ENCODE data around the gene ANXA5.
"Not testable (repeated sequence)": the region's sequence is repeated elsewhere in the genome, so short reads cannot be mapped to it uniquely, and the experiment has no call there.

Gene ANXA5

DNA sequence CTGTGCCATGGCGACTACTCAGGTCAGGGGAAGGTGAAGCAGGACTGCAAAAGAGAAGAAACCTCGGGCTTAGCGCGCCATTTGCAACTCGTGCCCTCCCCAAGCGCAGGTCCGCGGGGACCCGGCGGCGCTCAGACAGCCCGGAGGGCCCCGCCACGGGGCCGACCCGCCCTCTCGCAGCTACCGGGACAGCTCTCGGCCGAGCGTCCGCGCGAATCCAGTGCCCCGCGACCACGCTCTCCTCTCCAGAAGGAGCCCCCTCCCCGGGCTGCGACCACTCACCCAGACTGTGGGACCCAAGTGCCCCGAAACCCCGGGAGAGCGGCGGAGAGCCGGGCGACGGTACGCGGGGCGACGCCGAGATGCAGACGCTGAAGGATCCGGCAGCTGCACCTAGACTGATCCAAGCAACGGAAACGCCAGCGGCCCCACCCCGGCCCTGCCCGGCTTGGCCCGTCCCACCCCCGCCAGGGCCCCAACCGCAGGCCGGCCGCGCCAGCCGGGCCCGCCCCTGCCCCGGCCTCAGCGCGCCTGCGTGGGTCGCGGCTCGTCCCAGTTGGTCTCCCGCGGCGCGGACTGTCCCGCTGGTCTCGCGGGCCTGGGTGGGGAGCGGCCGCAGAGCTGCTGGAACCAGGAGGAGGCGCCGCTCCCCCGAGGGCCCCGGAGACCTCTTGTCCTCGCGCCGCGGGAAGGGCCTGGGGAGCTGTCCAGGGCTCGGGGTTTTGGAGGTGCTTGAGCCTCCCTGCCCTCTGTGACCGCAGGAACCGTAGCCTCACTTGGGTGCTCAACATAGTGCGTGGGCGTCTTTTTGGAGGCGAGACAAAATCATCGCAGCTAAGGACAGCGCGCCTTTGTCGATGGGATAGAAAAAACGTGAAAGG lies at the start of gene ANXA5:
ANXA5 (minus strand) TSS at position 400 of the 881 bp plus-strand sequence; CDS start at position 9, 391 bp downstream.
- peak; percentile 92 for DNase-seq

DNA sequence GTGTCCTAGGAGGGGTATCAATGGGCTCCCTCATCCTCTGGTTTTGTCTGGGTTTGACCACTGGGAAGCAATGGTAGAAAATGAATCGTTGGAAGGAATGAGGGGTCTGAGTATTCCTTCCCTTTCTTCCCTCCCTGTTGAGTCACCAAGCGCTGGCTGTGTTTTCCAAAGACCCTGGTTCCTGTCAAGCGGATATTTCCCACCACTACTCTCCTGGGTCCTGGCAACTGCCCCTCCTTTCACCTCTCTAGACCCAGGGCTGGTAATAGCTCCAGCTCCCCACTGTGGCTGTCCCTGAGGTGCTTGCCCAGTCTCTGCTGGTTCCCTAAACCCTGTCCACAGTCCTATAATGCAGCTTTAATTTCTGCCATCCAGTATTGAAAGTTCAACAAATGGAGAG lies 46.0 kb upstream of the ANXA5 start:
- DNase-seq = no peak

GRCh38 chr4:121741751-121742150 lies 45.0 kb upstream of the ANXA5 start:
- DNase-seq = no peak

DNA sequence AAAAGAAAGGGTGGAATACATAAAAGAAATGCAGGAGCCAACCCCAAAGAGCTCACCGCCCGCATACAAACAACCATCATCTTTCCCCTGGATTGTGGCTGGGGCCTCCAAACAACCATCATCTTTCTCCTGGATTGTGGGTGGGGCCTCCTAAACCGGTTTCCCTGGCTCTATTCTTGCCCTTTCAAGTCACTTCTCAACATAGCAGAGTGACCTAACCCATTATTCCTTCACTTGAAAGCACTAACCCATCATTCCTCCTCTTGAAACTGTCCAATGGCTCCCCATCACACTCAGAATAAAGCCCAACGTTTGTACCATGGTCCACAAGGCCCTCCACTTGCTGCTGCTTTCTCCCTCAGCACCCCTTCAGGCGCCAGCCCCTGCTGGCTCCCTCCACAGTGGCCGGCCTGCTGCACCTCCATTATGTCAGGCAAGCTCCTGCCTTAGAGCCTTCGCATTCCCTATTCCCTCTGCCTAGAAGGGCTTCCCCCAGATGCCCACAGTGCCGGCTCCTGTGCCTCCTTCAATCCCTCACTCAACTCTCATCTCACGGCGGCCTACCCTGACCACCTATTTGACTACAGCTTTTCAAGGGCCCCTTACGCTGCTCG lies 44.1 kb upstream of the ANXA5 start:
- no peak for DNase-seq

DNA sequence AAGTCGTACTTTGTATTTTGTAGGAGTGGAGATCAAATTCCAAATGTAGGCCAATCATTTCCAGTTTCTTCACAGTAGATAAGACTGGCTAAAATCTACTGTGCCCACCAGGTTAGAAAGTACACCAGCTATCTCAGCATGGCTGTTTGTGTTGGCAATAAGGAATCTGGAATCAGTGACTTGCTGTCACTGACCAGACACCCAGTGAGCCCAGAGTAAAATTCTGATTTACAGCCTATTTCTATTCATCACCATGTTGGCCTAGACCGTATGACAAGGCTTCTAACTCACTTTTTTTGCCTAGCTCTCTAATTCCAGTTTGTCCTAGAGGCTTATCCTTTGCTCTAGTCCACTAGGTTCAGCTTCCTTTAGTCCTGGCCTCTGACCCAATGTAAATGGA lies 42.8 kb upstream of the ANXA5 start:
- DNase-seq = no peak

DNA sequence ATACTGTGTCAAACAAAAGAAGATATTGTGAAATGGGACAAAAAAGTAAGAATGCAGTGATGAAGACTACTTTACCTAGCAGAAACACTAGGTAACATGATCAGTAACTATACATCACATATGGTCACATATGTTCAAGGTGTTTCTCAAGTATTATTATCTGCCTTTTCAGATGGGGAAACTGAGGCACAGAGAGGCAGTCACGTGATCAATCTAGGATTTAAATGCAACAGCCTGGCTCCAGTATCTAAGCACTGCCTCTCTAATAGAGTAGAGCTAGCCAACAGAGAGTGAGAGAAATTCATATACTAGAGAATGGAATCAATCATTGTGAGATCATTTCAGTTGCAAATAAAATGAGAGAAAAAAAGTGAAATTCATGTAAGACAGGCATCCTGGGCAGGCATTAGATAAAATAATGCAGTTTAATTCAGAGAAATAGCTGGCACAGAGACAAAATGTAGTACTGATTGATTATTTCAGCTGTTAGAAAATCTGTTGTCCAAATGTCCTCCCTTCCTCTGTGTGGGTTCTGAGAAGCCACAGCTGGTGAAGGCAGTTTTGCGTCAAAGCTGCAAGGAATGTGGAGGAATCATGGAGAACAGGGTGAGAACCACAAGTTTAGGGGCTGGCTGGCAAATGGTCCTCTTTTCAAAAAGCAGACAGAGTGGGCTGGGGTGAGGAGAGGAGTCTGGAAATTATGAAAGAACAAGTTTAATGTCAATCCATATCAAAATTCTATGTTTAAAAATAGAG lies 42.2 kb upstream of the ANXA5 start:
- no peak for DNase-seq

DNA sequence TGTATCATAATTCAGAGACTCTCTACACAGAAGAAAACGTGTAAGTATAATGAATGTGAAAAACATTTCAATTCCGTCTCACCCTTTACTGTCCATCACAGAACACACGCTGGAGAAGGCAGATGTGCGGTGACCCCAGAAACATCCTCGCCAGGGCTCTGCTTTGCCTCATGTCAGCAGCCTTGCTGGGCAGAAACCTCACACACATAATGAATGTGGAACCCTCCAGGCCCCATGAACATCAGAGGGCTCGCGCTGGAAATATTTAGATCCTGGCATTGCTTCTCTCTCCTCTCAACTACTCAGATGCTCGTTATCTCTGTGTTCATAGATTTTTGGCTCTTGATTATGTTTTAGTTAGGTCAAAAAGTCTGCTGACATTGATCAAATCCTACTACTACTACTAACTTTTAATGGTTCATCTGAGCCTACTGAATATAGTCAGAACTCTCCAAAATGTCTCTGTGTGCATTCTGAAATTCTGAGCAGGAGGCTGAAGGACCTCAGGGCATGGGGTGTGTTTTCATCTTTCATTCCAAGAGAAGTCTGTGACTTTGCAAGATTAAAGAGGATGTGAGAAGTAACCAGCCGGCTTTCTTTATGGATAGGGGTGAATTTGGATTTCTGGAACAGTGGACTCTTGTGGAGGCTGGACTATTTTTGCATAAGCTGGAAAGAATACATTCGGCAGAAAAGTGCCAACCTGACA lies 41.2 kb upstream of the ANXA5 start:
- DNase-seq = no peak

- no peak for DNase-seq
Measured at GRCh38 chr4:121736735-121737351, 40.1 kb upstream of the ANXA5 start.

DNA sequence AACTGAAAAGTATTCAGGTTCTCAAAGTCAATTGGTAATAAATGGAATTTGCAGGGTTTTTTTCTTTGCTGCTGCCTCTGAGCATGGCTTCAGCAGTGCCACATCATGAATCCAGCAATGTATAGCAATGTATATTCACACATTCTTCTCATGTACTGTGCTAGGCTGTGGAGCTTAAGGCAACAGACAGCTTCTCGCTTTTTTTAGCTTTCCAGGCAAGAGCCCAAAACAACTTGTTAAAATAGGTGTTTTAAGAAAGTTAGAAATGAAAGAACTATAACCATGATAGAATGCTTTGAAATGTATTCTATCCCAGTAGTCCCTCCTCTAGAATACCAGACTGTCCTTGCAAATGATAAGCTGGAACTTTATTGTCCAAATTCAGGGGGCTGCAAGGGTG lies 37.8 kb upstream of the ANXA5 start:
- no peak for DNase-seq

GRCh38 chr4:121733942-121734341 lies 37.2 kb upstream of the ANXA5 start:
- DNase-seq = no peak

DNA sequence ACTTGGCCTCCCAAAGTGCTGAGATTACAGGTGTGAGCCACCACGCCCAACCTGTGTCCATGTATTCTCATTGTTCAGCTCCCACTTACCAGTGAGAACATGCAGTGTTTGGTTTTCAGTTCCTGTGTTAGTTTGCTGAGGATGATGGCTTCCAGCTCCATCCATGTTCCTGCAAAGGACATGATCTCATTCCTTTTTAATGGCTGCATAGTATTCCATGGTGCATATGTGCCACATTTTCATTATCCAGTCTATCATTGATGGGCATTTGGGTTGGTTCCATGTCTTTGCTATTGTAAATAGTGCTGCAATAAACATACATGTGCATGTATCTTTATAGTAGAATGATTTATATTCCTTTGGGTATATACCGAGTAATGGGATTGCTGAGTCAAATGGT lies 33.0 kb upstream of the ANXA5 start:
- not testable (repeated sequence) for DNase-seq

GRCh38 chr4:121728798-121729226 lies 32.0 kb upstream of the ANXA5 start:
- no peak for DNase-seq

GRCh38 chr4:121728066-121728465 lies 31.3 kb upstream of the ANXA5 start:
- DNase-seq = no peak

- no peak for DNase-seq
Measured at GRCh38 chr4:121726642-121727268, 30.0 kb upstream of the ANXA5 start.

DNA sequence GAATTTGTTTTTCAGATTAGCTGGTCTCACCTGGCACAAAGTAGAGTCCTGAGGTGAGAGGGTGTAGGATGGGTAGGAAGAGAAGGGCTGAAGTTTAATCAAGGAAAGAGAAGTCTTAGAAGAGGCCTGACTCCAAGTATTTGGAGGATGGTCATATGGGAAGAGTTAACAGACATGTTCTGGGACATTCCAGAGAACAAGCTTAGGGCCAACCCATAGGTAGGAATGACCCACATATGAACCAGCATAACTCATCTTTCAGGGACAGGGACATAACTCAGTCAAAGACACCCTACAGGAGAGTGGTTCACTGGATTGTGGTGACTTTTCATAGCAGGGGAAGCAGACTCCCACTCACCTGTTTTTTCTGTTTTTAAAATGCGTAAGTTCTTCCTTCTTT lies 27.9 kb upstream of the ANXA5 start:
- no peak for DNase-seq

DNA sequence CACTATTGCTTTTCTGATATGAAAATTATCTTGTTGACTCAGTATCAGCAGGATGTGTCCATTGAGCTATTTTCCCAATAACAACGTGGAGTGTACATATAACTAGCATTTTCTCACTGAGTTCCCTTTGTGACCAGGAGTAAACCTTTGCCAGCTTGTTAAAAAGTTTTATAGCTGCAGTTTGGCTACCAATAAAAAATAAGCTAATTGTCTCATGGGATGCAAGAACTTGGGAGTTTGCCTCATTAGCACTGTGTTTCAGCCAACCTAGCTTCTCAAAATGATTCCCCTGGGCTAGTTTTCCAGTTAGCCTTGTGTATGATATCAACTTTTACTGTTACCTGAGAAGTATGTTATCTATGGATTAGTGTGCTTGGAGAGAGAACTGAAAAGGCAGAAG lies 24.9 kb upstream of the ANXA5 start:
- DNase-seq = no peak

DNA sequence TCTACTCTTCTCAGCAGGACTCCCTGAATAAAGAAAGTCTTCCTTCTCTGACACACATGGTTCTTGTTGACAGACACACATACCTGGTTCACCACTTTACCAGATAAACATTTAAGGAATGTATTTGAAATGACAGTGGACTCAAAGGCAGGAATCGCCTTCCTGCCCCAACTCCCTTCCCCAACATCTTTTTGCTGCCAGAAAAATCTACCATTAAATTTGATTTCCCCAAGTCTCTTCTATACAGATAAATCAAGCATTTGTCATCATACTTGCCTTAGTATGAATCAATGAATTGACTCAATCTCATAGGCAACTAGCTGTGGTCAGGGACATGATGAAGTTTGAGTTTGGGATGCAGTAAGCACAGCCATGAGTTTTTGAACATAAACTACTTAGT lies 23.3 kb upstream of the ANXA5 start:
- no peak for DNase-seq

DNA sequence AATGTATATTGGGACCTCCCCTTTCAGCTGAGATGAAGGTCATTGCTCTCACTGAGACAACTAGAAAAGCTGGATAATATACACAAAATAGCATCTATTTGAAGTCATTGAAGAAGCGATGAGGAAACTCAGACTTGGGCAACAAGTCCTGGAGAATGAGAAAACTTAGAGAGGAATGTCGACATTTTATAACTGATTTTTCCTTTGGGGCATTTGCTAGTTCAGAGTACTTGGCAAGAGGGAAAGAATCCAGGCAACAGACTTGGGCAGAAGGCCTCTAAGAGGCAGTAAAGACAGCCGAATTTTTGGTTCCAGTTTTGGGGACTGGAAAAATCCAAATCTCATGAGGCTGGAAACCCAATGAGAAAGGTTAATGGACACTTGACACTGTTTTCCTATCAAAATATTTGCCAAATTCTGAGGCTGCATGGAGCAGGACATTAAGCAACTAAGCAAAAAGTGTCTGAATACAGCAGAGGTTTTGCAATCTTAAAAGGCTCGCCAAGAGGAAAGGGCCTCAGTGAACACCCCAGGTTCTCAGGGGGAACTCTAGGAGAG lies 21.0 kb upstream of the ANXA5 start:
- no peak for DNase-seq

GRCh38 chr4:121714548-121714947 lies 17.8 kb upstream of the ANXA5 start:
- no peak for DNase-seq

DNA sequence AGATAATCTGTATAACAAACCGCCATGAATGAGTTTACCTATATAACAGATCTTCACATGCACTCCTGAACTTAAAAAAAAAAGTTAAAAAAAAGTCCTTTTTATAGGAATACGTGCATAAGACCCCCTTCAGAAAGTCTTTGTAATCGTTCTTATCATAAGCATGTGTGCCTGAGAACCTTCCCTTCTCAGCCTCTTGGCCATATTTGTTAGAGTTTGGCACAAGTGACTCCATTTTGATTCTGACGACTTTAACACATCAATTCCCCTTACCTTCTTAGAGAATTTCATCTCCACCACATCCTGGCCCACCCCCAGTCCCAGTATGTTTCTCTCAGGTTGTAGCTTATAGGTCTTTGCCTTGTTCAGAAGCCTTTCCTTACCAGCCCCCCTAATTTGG lies 16.0 kb upstream of the ANXA5 start:
- DNase-seq = no peak

DNA sequence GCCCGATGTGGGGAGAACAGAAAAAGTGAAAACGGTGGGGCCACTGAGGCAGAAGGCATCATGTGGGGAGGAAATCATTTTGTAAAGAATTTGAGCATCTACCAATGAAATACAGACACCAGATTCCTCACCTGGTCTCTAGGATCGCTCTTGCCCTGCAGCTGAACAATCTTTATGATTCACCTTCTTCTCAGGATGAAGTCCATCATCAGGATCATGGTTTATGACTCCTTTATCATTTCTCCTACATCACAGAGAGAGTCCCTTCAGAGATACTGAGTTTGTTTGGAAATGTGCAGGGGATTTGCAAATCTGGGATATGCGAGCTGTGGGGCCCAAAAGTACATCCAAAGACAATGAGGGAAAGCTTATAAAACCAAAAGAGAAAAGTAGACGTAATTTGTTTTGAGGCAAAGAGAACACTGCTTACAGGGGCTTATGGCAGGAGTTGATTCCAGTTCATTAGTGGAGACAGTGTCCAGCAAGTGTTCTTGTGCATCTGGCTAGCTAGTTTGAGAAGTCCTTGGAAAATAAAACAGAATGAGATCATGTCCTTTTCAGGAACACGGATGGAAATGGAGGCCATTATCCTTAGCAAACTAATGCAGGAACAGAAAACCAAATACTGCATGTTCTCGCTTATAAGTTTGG lies 15.3 kb upstream of the ANXA5 start:
- no peak for DNase-seq

Data from activated effector memory CD4-positive, alpha-beta T cell treated with anti-CD3 and anti-CD28 coated beads, Interleukin-2, amount 50 U/mL, for 16 hours (primary cell).